Activated CD4-positive, alpha-beta T cell treated with anti-CD3 and anti-CD28 coated beads for 36 hours (primary cell): ENCODE measurements around the gene HOXA2. TPM values are rescaled to one million over a fixed set of nuclear protein-coding genes. Genes with fewer than 3 reads are reported as not detected.

Experiments used
- ATAC-seq: fragments of 200-7000 bp; cut with Tn5 transposase; one replicate; pipeline ENCODE4 v1.10.0; 2021; ENCODE audit warnings: mild to moderate bottlenecking, moderate library complexity
- CTCF ChIA-PET: fragments of 350-600 bp; sonication (Branson Sonifier 250); formaldehyde crosslinking; loops from one replicate; lab custom pipeline; 2021; ENCODE audit warnings: antibody characterized with exemption; lab: Charles Lee
- POLR2A ChIA-PET: fragments of 350-600 bp; sonication (Branson Sonifier 250); formaldehyde crosslinking; loops from one replicate; lab custom pipeline; 2021; ENCODE audit warnings: antibody characterized with exemption, inconsistent platforms; lab: Charles Lee
- DNase-seq: peaks from one replicate; pipeline ENCODE4 v3.0.0-alpha.2; 2020
- H3K27ac Mint-ChIP-seq: one replicate; pipeline ENCODE4 v1.8.0; 2021; ENCODE audit warnings: mixed read lengths
- H3K27me3 Mint-ChIP-seq: one replicate; pipeline ENCODE4 v1.8.0; 2021; ENCODE audit warnings: mixed read lengths
- H3K36me3 Mint-ChIP-seq: one replicate; pipeline ENCODE4 v1.8.0; 2021; ENCODE audit warnings: low read depth, mixed read lengths
- H3K4me1 Mint-ChIP-seq: one replicate; pipeline ENCODE4 v1.8.0; 2021; ENCODE audit warnings: mixed read lengths
- H3K4me3 Mint-ChIP-seq: one replicate; pipeline ENCODE4 v1.8.0; 2021; ENCODE audit warnings: mild to moderate bottlenecking, moderate library complexity, mixed read lengths
- H3K9me3 Mint-ChIP-seq: one replicate; pipeline ENCODE4 v1.8.0; 2021; ENCODE audit warnings: low read depth, mixed read lengths
- intact Hi-C, 2 experiments: fragments of 100-400 bp; cut with DNase I in 1 of 2; cut with micrococcal nuclease in 1 of 2; formaldehyde crosslinking; loops; one replicate each; pipeline versions ENCODE4 v1.14.2 to v1.15.1; 2022 to 2024; cut with DNase I, micrococcal nuclease
- total RNA-seq, 2 experiments: library from RNA; stranded (reverse); gene quantifications; one replicate each; pipeline ENCODE4 v1.2.3, GENCODE V29; 2021

The HOXA2 gene
- total RNA-seq, 2 experiments from 2014 or later: not detected

- no peak for ATAC-seq
- H3K27ac Mint-ChIP-seq: no peak overlapping the region
- H3K36me3 Mint-ChIP-seq: no peaks in the 10 kb centered on the region
- peaks cover 12% of the 10 kb centered on the region for H3K4me1 Mint-ChIP-seq
- peaks cover 38% of the 10 kb centered on the region for H3K27me3 Mint-ChIP-seq
- DNase-seq: no peak
- H3K4me3 Mint-ChIP-seq: no peak overlapping the region
- intact Hi-C loops: loop anchor here in 1 of 2 experiments (5.0 kb wide), 1 partner anchor 33 kb away; the partner anchor contains the start of gene HOXA1
- ChIA-PET CTCF (no interaction called here), POLR2A (no interaction called here)
- no peaks in the 10 kb centered on the region for H3K9me3 Mint-ChIP-seq
Observed at GRCh38 chr7:27129729-27130539, 27.5 kb upstream of the HOXA2 start.

- no peak overlapping the region for H3K4me3 Mint-ChIP-seq
- ChIA-PET POLR2A (no interaction called here), CTCF (interaction anchor here (0.6 to 1.2 kb wide), 2 partner anchors 20 to 51 kb away, joined by 3 to 4 read pairs; no protein-coding TSS in a partner anchor)
- peaks cover 4% of the 10 kb centered on the region for H3K4me1 Mint-ChIP-seq
- intact Hi-C loops: no loop called here
- no peaks in the 10 kb centered on the region for H3K9me3 Mint-ChIP-seq
- no peak overlapping the region for H3K27ac Mint-ChIP-seq
- no peak for ATAC-seq
- H3K36me3 Mint-ChIP-seq: no peaks in the 10 kb centered on the region
- peaks cover 40% of the 10 kb centered on the region for H3K27me3 Mint-ChIP-seq
- no peak for DNase-seq
Observed at GRCh38 chr7:27128776-27129728, 26.6 kb upstream of the HOXA2 start.

DNA sequence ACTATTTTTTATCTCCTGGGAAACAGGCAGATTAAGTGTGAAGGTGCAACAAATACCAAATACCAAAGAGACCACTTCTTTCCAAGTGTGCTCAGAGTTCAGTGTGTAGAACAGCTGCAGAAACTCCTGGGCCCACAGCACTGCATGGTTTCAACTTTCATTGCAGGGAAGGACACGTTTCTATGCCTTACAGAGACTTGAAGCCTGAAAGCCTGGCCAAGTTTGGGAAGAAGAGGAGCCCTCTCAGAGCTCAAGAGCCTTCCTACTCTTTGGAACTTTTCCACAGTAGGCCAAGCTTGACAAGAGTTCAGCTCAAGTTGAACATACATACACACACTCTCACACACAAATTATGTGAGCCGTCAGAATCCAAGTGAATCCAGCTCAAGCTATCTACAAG is 25.6 kb upstream of the HOXA2 start:
- H3K27ac Mint-ChIP-seq: no peak overlapping the region
- DNase-seq (no peak), ATAC-seq (no peak)
- POLR2A ChIA-PET: no interaction called here
- no peaks in the 10 kb centered on the region for H3K9me3 Mint-ChIP-seq
- peaks cover 35% of the 10 kb centered on the region for H3K27me3 Mint-ChIP-seq
- H3K4me3 Mint-ChIP-seq: no peak overlapping the region
- intact Hi-C loops: no loop called here
- no peaks in the 10 kb centered on the region for H3K4me1 Mint-ChIP-seq
- H3K36me3 Mint-ChIP-seq: no peaks in the 10 kb centered on the region
- CTCF ChIA-PET: interaction anchor here (0.5 to 1.2 kb wide), 3 partner anchors 22 to 67 kb away, joined by 3 to 4 read pairs (median 4); no protein-coding TSS in a partner anchor

DNA sequence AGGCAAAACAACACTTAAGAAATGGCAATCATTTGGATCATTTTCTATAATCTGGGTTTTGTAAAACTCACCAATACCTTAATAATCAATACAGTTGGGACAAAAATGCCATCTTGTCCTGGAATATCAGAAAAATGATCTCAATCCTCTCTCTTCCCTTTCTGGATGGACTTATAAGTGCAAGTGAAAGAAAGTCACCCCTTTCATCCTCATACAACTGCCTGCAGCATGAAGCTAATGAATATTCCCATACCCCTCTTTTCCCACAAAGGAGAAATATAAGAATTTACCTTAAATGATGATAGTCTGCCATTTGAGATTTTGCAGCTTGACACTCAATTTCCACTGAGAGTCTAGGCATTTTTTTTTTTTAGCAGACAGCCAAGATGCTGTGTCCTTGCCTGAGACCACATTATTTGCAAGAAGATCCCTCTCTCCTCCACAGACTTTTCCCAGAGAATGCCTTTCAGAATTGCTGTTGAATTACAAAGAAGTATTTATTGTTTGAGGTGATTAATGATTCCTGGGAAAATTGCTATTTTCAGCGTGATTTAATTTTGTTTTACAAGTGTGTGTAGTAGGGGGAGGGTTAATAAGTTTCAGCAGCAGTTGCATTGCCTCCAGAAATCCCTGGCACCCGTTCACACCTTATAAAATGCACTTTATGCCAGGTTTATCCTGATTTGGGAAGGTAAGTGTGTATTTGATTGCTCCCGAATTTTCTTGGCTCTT is 24.3 kb upstream of the HOXA2 start:
- POLR2A ChIA-PET: no interaction called here

DNA sequence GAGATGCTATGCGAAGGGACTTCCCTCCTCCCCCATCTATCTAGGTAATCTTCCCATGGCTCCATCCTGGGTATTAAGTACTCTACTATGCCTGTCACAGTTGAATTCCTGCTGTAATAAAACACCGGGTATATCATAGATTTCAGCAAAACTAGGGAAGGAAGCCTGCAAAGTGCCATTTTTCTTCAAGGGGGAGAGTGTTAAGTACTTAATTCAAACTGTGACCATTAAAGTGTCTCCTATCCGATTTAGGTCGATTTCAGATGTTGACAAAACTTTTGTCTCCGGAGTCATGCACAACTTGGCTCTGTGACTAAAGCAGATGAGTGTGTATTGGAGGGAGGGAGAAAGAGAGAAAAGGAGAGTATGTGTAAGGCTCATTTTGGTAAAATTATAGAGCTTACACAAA is 23.5 kb upstream of the HOXA2 start:
- no peak for DNase-seq
- H3K9me3 Mint-ChIP-seq: no peaks in the 10 kb centered on the region
- intact Hi-C loops: no loop called here
- H3K27ac Mint-ChIP-seq: no peak overlapping the region
- peaks cover 29% of the 10 kb centered on the region for H3K27me3 Mint-ChIP-seq
- POLR2A ChIA-PET: no interaction called here
- CTCF ChIA-PET: no interaction called here
- H3K36me3 Mint-ChIP-seq: no peaks in the 10 kb centered on the region
- H3K4me3 Mint-ChIP-seq: no peak overlapping the region
- ATAC-seq: no peak
- no peaks in the 10 kb centered on the region for H3K4me1 Mint-ChIP-seq

More for the DNA sequence above, 24.3 kb upstream of the HOXA2 start:
- H3K4me3 Mint-ChIP-seq: no peak overlapping the region
- H3K4me1 Mint-ChIP-seq: no peaks in the 10 kb centered on the region
- ATAC-seq (no peak), DNase-seq (no peak)
- intact Hi-C loops: no loop called here
- H3K9me3 Mint-ChIP-seq: no peaks in the 10 kb centered on the region
- no peaks in the 10 kb centered on the region for H3K36me3 Mint-ChIP-seq
- CTCF ChIA-PET: interaction anchor here (0.6 kb wide), 1 partner anchor 8 kb away, joined by 4 read pairs; no protein-coding TSS in a partner anchor
- H3K27ac Mint-ChIP-seq: no peak overlapping the region
- peaks cover 32% of the 10 kb centered on the region for H3K27me3 Mint-ChIP-seq

DNA sequence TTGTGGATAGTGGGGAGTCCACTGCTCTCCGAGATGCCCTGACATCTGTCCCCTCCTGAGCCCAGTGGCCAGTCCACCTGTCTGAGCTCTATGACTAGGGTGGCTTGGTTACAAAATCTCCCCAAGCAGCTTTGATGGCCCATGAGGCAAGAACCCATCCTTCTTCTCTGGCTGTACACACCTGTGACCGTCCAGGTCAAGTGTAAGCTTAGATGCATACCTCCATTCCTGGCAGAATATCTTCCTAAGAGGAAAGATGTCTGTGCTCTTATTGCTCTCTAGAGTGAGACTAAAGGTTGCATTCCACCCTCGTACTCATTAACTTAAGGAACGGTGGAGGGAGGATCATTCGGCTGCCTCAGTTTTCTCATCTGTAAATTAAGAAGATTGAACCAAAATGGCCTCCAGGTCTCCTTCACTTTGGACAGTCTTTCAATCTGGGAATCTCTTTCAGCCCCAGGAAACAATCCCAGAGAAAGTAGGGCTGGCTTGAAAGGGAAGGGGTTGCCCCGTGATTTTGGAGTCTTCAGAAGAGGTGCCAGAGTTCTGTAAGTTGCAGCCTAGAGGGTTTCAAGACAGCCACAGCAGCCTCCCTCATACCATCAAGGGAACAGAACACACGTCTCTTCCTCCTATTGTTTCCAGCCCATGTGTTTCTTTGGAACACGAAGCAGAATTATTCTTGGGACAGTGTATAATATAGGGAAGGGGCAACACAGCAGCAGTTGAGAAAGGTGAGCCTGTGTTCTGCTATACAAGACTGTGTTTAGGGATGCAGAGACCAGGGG is 22.6 kb upstream of the HOXA2 start:
- Mint-ChIP-seq H3K36me3 (no peaks in the 10 kb centered on the region), H3K27ac (no peak overlapping the region), H3K4me3 (no peak overlapping the region), H3K9me3 (no peaks in the 10 kb centered on the region), H3K27me3 (peaks cover 29% of the 10 kb centered on the region), H3K4me1 (no peaks in the 10 kb centered on the region)
- ATAC-seq: no peak
- intact Hi-C loops: no loop called here
- DNase-seq: no peak
- POLR2A ChIA-PET: no interaction called here
- CTCF ChIA-PET: interaction anchor here (0.9 kb wide), 1 partner anchor 60 kb away, joined by 3 read pairs; the partner anchor contains the start of gene HOXA11

DNA sequence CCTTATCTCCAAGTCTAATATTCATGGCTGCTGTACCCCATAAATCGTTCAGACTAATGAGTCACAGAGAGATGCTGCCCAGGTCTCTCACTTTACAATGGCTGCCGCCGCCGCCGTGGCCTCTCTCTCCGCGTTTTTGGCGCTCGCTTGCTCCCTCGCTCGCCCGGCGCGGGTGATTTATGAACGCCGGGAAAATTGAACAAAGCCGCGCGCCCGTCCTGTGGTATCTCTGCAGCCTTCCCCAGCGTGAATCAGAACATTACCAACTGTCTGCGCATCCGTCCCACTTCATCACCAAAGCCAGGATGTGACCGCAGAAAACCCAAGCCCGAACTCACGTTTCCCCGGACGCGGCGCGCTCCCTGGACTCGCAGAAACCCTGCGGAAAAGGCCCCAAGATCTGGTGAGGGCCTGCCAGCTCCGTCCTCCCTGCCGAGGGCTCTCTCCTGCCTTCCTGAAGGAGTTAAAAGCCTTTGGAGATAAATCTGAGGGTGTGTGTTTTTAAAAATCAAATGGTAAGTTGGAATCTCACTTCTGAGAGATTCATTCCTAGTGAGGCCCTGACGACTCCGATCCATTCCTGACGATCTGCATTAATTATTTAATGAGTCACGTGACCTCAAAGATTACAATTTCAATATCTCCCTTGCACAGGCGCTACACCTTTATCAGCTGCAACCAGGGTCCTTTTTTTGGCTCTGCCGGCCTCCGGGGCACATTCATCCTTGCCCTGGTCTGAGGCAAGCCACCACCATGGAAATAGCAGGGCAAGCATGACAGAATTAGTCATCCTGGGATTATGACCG is 21.8 kb upstream of the HOXA2 start:
- DNase-seq (no peak), ATAC-seq (no peak)
- H3K9me3 Mint-ChIP-seq: no peaks in the 10 kb centered on the region
- no peaks in the 10 kb centered on the region for H3K36me3 Mint-ChIP-seq
- intact Hi-C loops: no loop called here
- H3K27ac Mint-ChIP-seq: no peak overlapping the region
- ChIA-PET CTCF (interaction anchor here (0.9 kb wide), 1 partner anchor 61 kb away, joined by 3 read pairs; the partner anchor contains the start of gene HOXA11), POLR2A (no interaction called here)
- H3K4me1 Mint-ChIP-seq: no peaks in the 10 kb centered on the region
- no peak overlapping the region for H3K4me3 Mint-ChIP-seq
- peaks cover 29% of the 10 kb centered on the region for H3K27me3 Mint-ChIP-seq

DNA sequence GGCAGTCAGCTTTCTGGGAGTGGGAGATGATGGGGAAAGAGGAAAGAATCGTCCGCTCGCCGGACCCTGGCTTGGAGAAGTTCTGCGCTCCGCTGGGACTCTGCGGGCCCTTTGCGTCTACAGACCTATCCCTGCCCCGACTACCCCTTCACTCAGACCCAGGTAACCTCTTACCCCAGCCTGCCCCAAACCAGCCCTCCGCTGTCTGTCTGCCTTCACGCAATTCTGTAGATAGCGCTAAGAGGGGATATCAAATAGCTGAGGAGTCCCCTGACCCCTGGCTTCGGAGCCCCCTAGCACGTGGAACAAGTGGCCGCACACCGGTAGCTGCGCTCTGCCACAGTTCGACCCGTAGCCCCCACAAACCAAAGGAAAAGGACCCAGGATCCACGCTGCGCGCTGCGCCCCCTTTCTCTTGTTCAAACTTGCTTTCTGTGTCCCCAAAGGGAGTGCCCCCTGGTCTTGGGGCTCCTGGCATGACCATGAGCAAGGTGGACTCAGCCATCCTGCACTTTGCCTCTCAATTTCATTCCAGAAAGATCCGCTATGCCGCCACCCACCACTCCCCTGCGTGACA is 21.1 kb upstream of the HOXA2 start:
- DNase-seq: no peak

DNA sequence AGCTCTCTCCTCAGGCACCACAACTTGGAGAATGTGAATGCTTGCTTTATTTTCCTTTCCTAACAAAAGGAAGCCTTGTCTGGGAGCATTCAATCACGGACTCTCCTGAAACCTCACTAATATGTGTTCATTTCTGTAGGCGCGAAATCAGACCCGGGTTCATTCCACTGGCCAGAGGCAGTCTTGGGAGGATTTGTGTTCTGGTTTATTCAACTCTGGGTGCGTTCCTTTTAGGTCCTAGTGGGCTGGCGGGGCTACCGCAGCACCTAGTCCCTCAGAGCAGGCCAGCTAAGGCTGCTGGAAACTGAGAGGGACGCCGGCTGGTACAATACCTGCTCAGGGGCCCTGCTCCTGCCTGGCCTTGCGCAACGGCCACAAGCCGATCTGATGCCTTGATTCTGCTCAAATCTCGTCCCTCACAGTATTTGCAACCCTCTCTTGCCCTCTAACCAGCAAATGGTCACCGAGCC is 20.6 kb upstream of the HOXA2 start:
- H3K4me1 Mint-ChIP-seq: no peaks in the 10 kb centered on the region
- intact Hi-C loops: no loop called here
- ATAC-seq: no peak
- ChIA-PET CTCF (no interaction called here), POLR2A (no interaction called here)
- no peak overlapping the region for H3K4me3 Mint-ChIP-seq
- H3K36me3 Mint-ChIP-seq: no peaks in the 10 kb centered on the region
- no peak for DNase-seq
- no peak overlapping the region for H3K27ac Mint-ChIP-seq
- peaks cover 23% of the 10 kb centered on the region for H3K27me3 Mint-ChIP-seq
- H3K9me3 Mint-ChIP-seq: no peaks in the 10 kb centered on the region

More for the DNA sequence above, 21.1 kb upstream of the HOXA2 start:
- no peak overlapping the region for H3K4me3 Mint-ChIP-seq
- no peaks in the 10 kb centered on the region for H3K4me1 Mint-ChIP-seq
- ATAC-seq: no peak
- intact Hi-C loops: no loop called here
- no peak overlapping the region for H3K27ac Mint-ChIP-seq
- POLR2A ChIA-PET: no interaction called here
- CTCF ChIA-PET: no interaction called here
- no peaks in the 10 kb centered on the region for H3K9me3 Mint-ChIP-seq
- peaks cover 24% of the 10 kb centered on the region for H3K27me3 Mint-ChIP-seq
- no peaks in the 10 kb centered on the region for H3K36me3 Mint-ChIP-seq
